ENCODE data around the gene TMEM201.

Gene TMEM201

DNA sequence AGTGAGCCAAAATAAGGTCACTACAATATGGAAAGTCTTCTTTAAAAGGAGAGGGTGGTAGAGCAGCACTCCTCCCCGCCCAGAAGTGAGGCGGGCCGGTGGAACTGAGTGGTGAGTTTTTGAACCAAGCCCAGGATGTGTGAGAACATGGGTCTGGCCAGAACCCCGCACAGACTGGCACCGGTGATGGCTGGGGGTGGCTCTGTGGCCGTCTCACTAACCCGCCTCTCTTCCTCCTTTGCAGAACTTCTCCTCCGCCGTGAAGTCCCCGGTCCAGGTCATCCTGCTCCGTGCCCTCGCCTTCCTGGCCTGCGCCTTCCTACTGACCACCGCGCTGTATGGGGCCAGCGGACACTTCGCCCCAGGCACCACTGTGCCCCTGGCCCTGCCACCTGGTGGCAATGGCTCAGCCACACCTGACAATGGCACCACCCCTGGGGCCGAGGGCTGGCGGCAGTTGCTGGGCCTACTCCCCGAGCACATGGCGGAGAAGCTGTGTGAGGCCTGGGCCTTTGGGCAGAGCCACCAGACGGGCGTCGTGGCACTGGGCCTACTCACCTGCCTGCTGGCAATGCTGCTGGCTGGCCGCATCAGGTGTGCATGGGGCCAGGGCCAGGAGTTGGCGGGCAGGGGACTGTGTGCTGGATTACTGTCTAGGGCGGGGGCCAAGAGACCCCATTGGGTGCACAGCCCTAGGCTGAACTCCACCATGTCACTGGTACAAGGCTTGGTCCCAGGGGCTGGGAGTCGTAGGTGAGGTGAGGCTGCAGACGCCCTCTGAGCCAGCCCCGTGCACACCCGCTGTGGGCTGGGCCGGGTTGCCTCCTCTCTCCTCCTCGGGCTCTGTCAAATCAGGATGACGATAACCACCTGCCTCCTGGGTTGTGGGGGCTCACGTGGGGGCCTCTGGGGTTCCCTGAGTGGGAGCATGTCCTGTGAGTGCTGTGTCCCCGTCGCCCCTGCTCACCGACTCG, 12.4 kb downstream of the TMEM201 start:
- no peak for DNase-seq (ENCODE audit: low read depth)

DNA sequence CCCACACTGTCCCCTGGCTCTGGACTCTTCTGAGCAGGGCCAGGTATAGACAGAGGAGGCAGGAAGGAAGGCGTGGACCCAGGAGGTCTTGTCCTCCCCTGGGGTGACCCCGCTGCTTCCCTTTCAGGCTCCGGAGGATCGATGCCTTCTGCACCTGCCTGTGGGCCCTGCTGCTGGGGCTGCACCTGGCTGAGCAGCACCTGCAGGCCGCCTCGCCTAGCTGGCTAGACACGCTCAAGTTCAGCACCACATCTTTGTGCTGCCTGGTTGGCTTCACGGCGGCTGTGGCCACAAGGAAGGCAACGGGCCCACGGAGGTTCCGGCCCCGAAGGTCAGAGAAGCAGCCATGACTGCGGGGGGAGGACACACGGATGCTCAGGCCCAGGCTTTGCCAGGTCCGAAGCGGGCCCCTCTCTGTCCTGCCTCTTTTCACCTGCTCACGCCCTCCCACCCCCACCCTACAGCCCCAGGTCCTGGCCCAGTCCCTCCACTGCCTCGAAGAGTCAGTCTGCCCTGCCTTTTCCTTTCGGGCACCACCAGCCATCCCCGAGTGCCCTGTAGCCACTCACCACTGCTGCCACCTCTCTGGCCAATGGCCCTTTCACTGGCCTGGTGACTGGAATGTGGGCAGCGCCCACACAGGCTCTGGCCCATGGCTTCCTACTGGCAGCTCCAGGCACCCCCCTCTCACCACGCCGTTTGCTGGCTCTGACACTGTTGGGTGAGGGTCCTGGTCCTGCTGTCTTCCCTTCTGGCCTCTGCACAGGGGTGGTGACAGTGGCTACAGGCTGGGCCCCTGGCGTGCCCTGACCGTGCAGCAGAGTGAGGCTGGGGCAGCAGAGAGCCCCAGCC, 13.5 kb downstream of the TMEM201 start:
- no peak for DNase-seq (ENCODE audit: low read depth)

DNA sequence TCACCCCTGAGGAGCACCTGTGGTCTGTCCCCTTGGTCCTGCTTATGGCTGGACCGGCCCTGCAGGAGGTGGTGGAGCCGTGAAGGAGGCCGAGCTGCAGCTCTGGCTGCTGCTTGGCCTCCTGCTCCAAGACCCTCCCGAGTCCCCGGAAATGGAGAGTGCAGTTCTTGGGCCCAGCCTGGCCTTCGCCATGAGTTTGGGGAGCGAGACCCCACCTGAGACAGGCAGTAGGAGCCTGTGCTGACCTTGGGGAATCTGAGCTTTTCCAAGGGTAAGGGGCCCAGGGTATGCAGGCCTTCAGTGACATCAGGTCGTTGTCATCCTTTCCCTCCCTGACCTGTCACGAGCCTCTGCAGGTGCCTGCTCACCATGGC, 14.1 kb downstream of the TMEM201 start:
- DNase-seq (ENCODE audit: low read depth): no peak

DNA sequence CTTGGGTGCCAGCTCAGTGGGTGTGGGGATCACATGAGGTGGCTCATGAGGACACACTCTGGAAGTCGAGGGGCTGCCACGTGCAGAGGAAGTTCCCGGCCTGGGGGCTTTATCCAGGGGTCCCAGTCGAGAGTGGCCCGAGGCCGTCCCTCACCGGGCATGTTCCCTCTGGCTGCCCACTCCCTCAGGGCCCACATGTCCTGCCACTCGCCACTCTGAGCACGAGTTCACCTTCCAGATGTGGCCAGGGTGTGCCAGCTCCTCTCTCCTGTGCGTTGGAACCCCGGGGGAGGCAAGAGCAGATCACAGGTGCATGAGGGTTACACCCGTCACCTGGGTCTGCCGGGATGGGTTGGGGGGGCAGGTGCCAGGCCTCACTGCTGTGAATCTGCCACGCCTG, 14.6 kb downstream of the TMEM201 start:
- DNase-seq (ENCODE audit: low read depth): no peak

DNA sequence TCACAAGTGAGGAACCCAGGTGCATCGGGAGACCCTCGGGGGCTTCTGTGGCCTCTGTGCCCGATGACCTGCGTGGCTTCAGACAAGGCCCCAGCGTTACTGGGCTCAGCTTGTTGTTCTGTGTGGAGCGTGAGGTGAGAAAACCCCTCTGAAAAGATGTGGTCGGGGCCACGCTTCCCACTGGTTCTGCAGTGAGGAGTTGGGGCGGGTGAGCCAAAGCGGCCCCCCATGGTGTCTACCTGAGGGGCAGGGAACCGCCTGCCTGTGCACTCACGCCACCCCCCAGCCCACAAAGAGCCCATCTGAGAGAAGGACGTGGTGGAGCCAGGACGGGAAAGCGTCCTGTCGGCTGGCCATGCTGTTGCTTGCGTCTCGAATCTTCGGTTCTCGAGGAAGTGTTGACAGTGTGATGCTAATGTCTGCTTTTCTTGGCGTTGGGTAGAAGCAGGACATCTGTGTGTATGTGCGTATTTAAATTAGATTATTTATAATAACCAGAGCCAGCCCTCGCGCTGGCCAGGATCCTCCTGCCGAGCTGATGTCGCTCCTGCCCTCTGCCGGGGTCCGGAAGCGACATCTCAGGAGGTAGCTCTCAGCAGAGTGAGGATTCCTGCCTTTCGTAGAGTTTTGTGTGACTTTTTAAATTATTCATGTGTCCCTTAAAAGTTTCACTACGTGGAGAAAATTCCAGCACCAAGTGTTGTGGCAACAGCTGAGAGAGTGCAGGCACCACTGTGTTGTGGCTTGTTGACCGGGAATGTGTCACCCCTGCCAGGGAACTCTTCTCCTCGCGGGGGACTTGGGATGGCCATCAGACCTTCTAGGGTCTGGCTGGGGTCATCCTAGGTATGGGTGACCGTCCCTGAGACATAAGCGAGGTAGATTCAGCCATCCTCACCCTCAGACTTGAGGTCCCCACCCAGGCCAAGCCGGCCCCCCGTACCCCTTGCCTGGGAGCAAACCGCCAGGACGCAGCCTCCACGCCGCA, 15.3 kb downstream of the TMEM201 start:
- DNase-seq (ENCODE audit: low read depth): no peak

DNA sequence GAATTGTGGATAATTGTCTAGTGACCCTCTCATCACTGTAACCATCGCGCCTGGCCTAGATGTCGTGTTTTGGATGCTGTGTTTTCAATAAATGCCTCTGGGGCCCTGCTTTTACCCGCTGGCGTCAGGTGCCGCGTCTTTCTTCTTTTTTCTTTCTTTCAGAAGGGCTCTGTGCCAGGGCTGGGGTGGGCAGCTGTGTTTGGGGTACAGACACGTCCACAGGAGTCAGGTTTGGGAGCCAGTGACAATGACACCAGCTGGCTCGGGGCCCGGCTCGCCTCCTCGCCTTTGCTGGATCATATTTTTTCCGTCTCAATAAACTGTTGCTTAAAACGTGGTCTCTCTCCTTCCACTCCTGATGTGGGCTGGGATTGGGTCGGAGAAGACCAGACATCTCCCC, 16.1 kb downstream of the TMEM201 start:
- no peak for DNase-seq (ENCODE audit: low read depth)

DNA sequence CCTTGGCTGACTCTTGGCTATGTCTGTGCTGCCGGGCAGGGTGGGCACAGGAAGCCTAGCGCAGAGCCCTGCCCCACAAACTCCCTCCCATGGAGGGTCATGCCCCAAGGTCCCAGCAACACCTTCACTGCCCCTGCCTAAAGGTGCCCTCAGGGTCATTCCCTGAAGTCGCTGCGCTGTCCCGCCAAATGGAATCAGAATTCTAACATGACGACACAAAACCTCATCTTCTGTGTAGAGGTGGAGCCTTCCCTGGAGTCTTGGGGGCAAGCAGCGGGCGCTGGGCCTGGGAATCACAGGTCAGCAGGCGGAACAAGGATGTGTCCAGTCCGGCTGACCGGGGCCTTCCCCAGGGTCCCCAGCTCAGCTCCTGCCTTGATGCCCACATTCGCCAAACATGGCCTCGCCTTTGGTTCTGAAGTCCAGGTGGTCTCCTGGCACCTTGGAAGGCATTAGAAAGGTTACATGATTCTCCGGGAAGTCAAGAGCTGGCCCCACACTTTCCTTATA, 17.3 kb downstream of the TMEM201 start:
- no peak for DNase-seq (ENCODE audit: low read depth)

DNA sequence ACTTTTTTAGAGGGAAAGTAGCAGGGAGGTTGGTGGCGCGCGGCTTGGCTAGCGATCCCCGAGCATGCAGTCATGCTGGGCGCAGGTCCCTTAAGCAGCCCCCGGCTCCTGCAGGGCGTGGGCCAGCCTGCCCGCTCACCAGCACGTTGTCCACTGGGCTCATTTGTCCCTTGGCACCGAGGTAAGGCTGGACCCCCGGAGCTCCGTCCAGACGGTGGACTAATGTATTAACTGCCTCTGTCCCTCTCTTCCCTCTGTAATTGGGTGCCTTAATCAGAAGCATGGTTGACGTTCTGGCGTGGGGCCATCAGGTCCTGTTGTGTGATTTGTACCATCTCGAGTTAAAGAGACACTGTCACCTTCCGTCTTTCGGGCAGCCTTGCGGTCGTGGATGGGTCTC, 17.7 kb downstream of the TMEM201 start:
- DNase-seq (ENCODE audit: low read depth): no peak

DNA sequence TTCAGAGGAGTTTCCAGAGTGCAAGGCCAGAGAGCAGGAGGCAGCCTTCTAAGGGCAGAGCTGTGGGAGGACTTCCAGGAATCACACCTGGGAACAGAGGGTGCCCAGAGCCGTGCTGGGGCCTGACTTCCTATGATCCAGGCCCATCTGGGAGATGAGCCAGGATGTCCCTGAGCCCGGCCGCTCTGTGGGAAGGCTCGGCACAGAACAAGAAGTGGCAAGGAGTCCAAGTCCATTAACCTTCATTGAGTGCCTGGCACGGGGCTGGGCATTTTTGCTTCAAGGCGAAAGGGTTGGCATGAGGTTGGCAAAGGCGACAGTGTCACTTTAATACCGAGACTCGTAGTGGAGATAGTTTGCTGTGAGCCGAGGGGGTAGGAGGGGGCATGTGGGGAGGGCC, 18.2 kb downstream of the TMEM201 start:
- DNase-seq (ENCODE audit: low read depth): no peak

DNA sequence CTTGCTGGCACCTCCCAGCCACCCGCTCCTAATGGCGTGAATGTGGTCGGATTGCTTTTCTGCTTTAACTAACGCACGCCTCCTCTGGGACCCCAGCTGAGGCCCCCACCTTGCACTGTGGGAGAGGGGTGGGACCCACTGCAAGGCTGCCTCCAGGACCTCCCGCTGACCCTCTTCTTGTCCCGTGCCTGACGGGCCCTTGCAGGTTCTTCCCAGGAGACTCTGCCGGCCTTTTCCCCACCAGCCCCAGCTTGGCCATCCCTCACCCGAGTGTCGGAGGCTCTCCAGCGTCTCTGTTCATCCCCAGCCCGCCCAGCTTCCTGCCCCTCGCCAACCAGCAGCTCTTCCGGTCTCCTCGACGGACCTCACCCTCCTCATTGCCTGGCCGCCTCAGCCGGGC, 18.6 kb downstream of the TMEM201 start:
- no peak for DNase-seq (ENCODE audit: low read depth)

DNA sequence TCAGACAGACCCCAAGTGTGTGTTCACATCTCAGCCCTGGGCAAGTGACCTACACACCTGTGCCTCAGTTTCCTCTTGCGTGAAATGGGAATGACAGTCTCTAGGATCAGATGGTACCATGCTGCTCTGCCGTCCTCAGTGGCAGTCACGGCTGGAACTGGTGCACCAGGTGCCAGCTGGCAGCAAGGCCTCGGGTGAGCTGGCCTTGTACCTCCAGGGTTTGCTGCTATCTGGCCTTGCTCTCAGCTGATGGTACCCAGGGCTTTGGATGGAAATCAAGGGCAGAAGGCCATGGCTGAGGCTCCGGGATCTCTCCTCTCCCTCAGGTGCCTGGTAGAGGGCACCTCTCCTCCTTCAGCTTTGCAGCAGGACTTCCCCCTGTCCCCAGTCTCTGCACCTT, 21.3 kb downstream of the TMEM201 start:
- DNase-seq (ENCODE audit: low read depth): no peak

DNA sequence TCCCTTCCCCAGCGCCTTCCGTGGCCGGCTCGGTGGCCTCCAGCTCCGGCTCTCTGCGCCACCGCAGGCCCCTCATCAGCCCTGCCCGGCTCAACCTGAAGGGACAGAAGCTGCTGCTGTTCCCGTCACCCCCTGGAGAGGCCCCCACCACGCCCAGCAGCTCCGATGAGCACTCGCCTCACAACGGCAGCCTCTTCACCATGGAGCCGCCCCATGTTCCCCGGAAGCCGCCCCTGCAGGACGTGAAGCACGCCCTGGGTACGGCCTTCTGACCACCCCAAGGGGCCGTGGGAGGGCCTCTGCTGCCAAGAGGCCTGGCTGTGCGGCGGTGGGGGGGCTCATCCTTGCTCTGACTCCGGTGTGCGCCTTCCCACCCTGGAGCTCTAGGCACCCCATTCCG, 21.8 kb downstream of the TMEM201 start:
- DNase-seq (ENCODE audit: low read depth): no peak

DNA sequence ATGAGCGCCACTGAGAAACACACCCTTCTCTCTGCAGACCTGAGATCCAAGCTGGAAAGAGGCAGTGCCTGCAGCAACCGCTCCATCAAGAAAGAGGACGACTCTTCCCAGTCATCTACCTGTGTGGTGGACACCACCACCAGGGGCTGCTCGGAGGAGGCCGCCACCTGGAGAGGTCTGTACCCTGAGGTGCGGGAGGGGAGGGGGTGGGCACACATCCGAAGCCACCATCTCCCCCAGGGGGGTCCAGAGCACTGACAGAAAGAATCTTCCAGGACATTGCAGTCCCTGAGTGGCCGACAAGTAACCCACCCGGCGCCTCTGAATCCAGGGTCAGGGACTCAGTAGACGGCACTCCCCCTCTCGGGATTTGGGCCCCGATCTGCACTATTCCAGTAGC, 23.0 kb downstream of the TMEM201 start:
- DNase-seq (ENCODE audit: low read depth): no peak

DNA sequence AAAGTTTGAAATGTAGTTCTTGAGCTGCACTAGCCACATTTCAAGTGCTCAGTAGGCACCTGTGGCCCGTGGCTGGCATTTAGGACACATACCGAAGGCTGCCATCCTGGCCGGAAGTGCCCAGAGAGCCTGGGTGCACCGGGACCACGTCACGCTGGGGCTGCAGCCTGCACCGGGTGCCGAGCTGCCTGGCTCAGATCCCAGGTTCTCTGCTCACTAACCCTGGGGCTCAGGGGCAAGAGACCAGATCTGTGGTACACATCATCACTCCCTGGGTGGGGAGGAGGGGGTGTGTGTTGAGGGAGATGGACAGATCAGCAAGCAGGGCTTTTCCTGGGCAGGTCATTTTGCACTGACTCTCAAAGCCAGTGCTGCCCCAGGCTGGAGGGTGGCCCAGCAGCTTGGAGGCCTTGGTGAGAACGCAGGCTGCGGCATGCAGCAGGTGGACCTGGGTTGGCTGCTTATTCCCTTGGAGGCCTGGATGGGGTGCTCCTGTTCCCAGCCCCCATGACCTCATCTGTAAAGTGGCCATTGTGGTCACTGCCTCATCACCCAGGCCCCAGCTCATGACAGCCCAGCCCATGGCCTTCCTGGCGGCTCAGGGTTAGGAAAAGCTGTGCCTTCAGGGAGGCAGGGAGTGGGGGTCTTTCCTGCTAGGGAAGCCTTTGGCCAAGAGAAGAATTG, 23.6 kb downstream of the TMEM201 start:
- no peak for DNase-seq (ENCODE audit: low read depth)

DNA sequence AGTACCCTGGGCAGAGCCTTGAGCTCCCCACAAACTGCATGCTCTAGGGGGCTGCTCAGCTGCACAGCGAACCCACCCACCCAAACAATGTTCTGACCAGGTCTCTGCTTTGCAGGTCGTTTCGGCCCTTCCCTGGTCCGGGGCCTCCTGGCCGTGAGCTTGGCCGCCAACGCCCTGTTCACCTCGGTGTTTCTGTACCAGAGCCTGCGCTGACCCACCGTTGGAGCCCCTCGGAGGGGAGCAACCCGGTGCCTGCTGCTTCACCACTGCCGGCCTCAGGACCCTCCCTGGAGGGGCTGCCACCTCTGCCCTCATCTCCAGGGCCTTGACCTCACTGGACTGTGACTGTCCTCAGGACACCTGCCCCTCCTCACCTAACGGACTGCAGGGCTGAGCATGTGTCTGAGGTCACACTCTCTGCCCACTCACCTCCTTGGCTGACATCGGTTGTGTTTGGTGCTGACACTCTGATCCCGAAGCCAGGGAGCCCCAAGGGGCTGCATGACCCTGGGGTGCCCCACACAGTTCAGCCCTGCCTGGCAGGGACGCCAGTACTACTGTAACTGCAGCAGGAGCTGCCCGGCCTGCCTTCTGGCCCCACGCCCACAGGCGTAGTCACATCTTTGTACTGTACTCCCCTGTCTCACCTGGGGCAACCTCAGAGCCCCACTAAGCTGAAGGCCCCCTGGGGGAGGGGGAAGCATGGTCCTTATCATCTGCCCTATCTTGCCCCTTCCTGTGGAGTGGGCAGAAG, 24.3 kb downstream of the TMEM201 start:
- DNase-seq (ENCODE audit: low read depth): no peak

DNA sequence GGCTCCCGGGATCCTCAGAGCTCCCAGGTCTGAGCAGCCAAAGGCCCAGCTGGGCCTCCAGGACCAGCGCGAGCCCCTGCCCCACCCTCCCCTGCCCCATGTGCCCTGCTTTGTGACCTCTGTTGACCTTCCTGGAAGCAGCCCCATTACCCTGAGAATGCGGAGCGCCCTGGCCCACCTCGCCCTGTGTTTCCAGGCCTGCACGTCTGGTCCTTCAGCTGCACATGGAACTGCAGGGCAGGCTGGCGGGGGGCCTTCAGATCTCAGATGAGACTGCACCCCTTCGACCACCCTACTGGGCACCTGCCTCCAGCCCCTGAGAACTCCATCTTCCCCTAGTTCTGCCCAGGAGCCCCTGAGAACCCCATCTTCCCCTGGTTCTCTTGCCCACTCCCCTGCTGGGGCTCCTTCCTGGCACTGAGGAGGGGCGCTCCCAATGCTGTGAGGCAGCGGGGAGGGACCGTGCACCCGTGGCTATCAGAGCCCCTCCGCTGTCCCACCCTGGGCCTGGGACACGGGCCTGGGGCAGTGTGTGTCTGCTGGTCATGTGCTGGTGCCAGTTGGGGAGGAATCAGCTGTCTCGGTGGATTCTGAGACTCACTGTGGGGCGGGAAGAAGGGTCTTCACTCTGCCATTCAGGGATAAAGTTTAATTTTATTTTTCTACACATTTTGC, 25.1 kb downstream of the TMEM201 start:
- DNase-seq (ENCODE audit: low read depth): no peak

DNA sequence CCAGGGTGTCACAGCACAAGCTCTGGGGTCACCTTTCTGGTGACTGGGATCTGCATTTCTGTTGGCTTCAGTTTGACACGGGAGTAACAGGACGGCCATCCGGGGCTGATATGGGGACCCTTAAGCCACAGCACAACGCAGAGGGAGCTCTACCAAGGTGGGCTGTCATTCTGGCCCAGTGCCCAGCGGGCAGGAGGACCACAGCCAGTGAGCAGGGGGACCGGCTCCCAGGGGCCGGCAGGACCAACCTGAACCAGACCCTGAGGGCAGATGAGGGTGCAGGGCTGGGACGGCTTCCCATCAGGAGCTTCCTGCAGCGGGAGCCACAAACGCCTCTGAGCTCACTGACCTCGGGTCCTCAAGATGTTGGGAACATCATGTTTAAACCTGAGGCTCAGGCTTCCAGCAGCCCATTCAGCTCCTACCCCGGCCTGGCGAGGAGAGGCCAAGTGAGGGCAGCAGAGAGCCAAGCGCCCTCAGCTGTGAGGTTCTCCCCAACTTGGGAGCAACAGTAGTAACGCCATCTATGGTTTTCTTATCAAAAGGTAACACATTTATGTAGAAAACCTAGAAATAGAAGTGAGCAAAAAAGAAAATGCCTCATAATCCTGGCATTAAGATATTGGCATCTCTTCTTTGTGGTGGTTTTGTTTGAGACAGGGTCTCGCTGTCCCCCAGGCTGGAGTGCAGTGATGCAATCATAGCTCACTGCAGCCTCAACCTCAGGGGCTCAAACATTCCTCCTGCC, 26.8 kb downstream of the TMEM201 start:
- peak; percentile 43 for DNase-seq (ENCODE audit: low read depth)

DNA sequence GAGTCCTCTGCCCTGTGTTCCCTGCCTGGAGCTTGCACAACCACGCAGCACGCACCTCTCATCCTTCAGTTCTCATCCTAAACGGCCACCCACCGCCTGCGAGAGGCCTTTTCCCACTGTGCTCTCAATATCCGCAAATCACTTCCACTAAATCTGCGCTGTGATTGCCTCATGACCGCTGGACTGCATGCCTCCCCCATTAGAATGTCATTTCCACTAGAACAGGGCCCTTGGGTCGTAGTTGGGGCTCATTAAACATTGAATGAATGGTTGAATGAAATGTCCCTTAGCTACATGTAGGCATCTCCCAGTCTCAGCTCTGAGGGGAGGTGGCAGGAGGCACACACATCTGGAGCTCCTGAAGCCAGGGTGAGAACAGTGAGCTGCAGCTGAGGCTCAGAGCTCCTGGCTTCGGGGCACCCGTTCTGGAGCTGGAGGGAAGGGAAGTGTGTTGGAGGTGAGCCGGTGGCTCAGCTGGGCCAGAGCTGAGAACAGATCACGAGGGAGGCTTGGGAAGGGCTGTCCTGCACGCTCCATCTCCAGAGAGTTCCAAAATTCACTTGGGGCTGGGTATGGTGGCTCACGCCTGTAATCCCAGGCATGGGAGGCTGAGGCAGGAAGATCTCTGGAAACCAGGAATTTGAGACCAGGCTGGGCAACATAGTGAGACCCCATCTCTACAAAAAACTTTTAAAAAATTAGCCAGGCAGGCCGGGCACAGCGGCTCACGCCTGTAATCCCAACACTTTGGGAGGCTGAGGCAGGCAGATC, 30.4 kb downstream of the TMEM201 start:
- no peak for DNase-seq (ENCODE audit: low read depth)

Measured in amniotic epithelial cell (primary cell).